ENCODE measurements around the gene CAND2. TPM values are rescaled to one million over a fixed set of nuclear protein-coding genes. Genes with fewer than 3 reads are reported as not detected.

CAND2 gene
- total RNA-seq, 3 donors from 2014 or later, result 1.8 to 5.6 (median 4.7) TPM

- Histone ChIP-seq H3K9me3 (no peaks in the 10 kb centered on the region), H3K36me3 (no peaks in the 10 kb centered on the region), H3K4me3 (no peak overlapping the region), H3K4me1 (no peaks in the 10 kb centered on the region), H3K27ac (no peak overlapping the region), H3K27me3 (no peaks in the 10 kb centered on the region)
- DNase-seq (ENCODE audit: low spot score in 2 of 2), result no peak
- intact Hi-C loops (cut with DNase I; ENCODE audit: low total_unique reads), result no loop called here
- TF ChIP-seq, protein P1, sequence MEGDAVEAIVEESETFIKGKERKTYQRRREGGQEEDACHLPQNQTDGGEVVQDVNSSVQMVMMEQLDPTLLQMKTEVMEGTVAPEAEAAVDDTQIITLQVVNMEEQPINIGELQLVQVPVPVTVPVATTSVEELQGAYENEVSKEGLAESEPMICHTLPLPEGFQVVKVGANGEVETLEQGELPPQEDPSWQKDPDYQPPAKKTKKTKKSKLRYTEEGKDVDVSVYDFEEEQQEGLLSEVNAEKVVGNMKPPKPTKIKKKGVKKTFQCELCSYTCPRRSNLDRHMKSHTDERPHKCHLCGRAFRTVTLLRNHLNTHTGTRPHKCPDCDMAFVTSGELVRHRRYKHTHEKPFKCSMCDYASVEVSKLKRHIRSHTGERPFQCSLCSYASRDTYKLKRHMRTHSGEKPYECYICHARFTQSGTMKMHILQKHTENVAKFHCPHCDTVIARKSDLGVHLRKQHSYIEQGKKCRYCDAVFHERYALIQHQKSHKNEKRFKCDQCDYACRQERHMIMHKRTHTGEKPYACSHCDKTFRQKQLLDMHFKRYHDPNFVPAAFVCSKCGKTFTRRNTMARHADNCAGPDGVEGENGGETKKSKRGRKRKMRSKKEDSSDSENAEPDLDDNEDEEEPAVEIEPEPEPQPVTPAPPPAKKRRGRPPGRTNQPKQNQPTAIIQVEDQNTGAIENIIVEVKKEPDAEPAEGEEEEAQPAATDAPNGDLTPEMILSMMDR (IDR thresholded peaks at IDR 0.05), result no peak
- TF ChIP-seq POLR2AphosphoS5 (IDR thresholded peaks at IDR 0.05) (no peak), POLR2A (IDR thresholded peaks at IDR 0.05) (no peak)
These were observed 28.7 kb downstream of the CAND2 start for GRCh38 chr3:12825156-12825555.

GRCh38 chr3:12828751-12829150 lies 32.3 kb downstream of the CAND2 start:
- Histone ChIP-seq H3K9me3 (no peaks in the 10 kb centered on the region), H3K4me3 (no peak overlapping the region), H3K4me1 (no peaks in the 10 kb centered on the region), H3K36me3 (peaks cover 5% of the 10 kb centered on the region), H3K27ac (no peak overlapping the region), H3K27me3 (no peaks in the 10 kb centered on the region)
- DNase-seq (ENCODE audit: low spot score in 2 of 2), result no peak
- intact Hi-C loops (cut with DNase I; ENCODE audit: low total_unique reads), result no loop called here
- no peak for TF ChIP-seq POLR2A (IDR thresholded peaks at IDR 0.05)
- TF ChIP-seq, protein P1 (IDR thresholded peaks at IDR 0.05), result no peak
- no peak for TF ChIP-seq POLR2AphosphoS5 (IDR thresholded peaks at IDR 0.05)

DNA sequence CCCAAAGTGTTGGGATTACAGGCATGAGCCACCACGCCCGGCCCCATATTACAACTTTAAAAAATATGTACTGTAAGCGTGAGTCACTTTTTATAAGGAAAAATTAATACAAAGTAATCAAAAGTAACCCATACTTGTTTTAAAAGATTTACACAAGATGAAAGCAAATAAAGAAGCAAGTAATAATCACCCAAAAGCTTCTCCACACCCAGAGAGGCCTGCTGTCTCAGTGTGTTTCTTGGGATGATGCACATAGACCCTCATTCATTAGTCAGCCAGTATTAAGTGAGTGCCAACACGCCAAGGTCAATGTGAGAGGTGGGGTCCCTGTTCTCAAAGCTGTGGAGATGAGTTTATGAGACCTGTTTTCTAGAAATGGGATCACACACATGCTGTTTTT lies 32.9 kb downstream of the CAND2 start:
- intact Hi-C loops (cut with DNase I; ENCODE audit: low total_unique reads), result no loop called here
- no peak for DNase-seq (ENCODE audit: low spot score in 2 of 2)
- Histone ChIP-seq H3K4me1 (no peaks in the 10 kb centered on the region), H3K4me3 (no peak overlapping the region), H3K27ac (no peak overlapping the region), H3K27me3 (no peaks in the 10 kb centered on the region), H3K9me3 (no peaks in the 10 kb centered on the region), H3K36me3 (peaks cover 9% of the 10 kb centered on the region)
- TF ChIP-seq, protein P1 (IDR thresholded peaks at IDR 0.05), result no peak
- no peak for TF ChIP-seq POLR2AphosphoS5 (IDR thresholded peaks at IDR 0.05)
- no peak for TF ChIP-seq POLR2A (IDR thresholded peaks at IDR 0.05)

GRCh38 chr3:12829886-12830784 lies 33.7 kb downstream of the CAND2 start:
- no peak overlapping the region for H3K4me3 ChIP-seq
- DNase-seq (ENCODE audit: low spot score in 2 of 2), result no peak
- no peaks in the 10 kb centered on the region for H3K4me1 ChIP-seq
- H3K27me3 ChIP-seq, result no peaks in the 10 kb centered on the region
- H3K9me3 ChIP-seq, result no peaks in the 10 kb centered on the region
- H3K36me3 ChIP-seq, result peaks cover 9% of the 10 kb centered on the region
- no peak for TF ChIP-seq POLR2AphosphoS5 (IDR thresholded peaks at IDR 0.05)
- no peak for TF ChIP-seq POLR2A (IDR thresholded peaks at IDR 0.05)
- TF ChIP-seq, protein P1 (IDR thresholded peaks at IDR 0.05), result no peak
- intact Hi-C loops (cut with DNase I; ENCODE audit: low total_unique reads), result no loop called here
- H3K27ac ChIP-seq, result no peak overlapping the region

DNA sequence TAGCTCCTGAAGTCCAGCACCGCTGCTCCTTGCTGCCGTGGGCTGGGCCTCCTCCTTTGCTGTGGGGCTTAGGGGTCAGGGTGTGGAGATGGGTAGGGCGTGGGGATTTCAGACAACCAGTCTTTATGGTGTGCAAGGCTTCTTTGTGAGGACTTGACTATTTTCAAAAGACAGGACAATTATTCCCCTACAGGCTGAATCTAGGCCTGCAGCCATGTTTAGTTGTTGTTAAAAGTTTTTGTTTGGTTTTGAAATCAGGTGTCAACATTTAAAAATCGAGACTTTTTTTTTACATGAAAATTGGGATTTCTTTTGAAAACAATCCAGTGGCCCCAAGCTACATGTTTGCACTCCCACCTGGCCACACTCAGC lies 34.3 kb downstream of the CAND2 start:
- TF ChIP-seq, protein P1 (IDR thresholded peaks at IDR 0.05), result no peak
- TF ChIP-seq POLR2A (IDR thresholded peaks at IDR 0.05) (no peak), POLR2AphosphoS5 (IDR thresholded peaks at IDR 0.05) (no peak)
- Histone ChIP-seq H3K27ac (no peak overlapping the region), H3K9me3 (no peaks in the 10 kb centered on the region), H3K36me3 (peaks cover 11% of the 10 kb centered on the region), H3K4me3 (no peak overlapping the region), H3K4me1 (no peaks in the 10 kb centered on the region), H3K27me3 (no peaks in the 10 kb centered on the region)
- no peak for DNase-seq (ENCODE audit: low spot score in 2 of 2)
- intact Hi-C loops (cut with DNase I; ENCODE audit: low total_unique reads), result no loop called here

Data from breast epithelium (tissue), 4 donors.